IMR-90 (cell line): Measurements from ENCODE around the gene LIPK. TPM values are rescaled to one million over a fixed set of nuclear protein-coding genes. Genes with fewer than 3 reads are reported as not detected.

ENCODE experiments used
- ATAC-seq: fragments of 200-7000 bp; cut with Tn5 transposase; 2 replicates; pipeline ENCODE4 v1.9.1; 2020; ENCODE audit warnings: low read depth, mild to moderate bottlenecking, moderate library complexity
- BruUV-seq: library from RNA; stranded (reverse); fragments of 400-500 nt; replicated peaks from 2 replicates; lab custom pipeline; 2021; lab: Mats Ljungman, UMichigan
- CTCF ChIA-PET: fragments of 300-600 bp; formaldehyde crosslinking; extraction: SDS; loops from one replicate; lab custom pipeline; 2021; ENCODE audit warnings: antibody characterized with exemption; lab: Yijun Ruan, JAX
- POLR2A ChIA-PET: fragments of 300-600 bp; sonication (Branson Sonifier 250); formaldehyde crosslinking; loops from one replicate; lab custom pipeline; 2022; ENCODE audit warnings: antibody characterized with exemption; ENCODE audit not compliant: unreplicated experiment; lab: Charles Lee
- DNase-seq: peaks from one replicate; pipeline ENCODE4 v3.0.0; 2013
- H2AFZ ChIP-seq: replicated peaks from 2 replicates; pipeline ENCODE3; 2013; ENCODE audit warnings: low read length, mild to moderate bottlenecking; ENCODE audit not compliant: poor library complexity
- H2AK5ac ChIP-seq: 2 replicates; pipeline ENCODE4 v1.6.1; 2013; ENCODE audit warnings: low read depth, low read length, inconsistent platforms
- H2AK9ac ChIP-seq: replicated peaks from 2 replicates; pipeline ENCODE3; 2013; ENCODE audit warnings: mild to moderate bottlenecking, low read depth, low read length, moderate library complexity; ENCODE audit not compliant: poor library complexity
- H2BK120ac ChIP-seq: 2 replicates; pipeline ENCODE4 v1.6.1; 2013; ENCODE audit warnings: low read depth, low read length, inconsistent platforms
- H2BK15ac ChIP-seq: 3 replicates; pipeline ENCODE4 v1.6.1; 2013; ENCODE audit warnings: low read depth, low read length, inconsistent platforms
- H2BK20ac ChIP-seq: 2 replicates; pipeline ENCODE4 v1.6.1; 2013; ENCODE audit warnings: low read depth, mild to moderate bottlenecking, inconsistent platforms, low read length, moderate library complexity
- H2BK5ac ChIP-seq: 2 replicates; pipeline ENCODE4 v1.6.1; 2013; ENCODE audit warnings: mild to moderate bottlenecking, low read depth, low read length, inconsistent platforms; ENCODE audit not compliant: poor library complexity, severe bottlenecking
- H3K14ac ChIP-seq: replicated peaks from 2 replicates; pipeline ENCODE4 v1.6.1; 2013; ENCODE audit warnings: low read depth, low read length, inconsistent platforms
- H3K18ac ChIP-seq: 2 replicates; pipeline ENCODE4 v1.6.1; 2013; ENCODE audit warnings: low read depth, low read length, control low read depth
- H3K23ac ChIP-seq: 2 replicates; pipeline ENCODE4 v1.6.1; 2013; ENCODE audit warnings: low read depth, low read length, inconsistent platforms
- H3K27ac ChIP-seq: 2 replicates; pipeline ENCODE4 v1.5.1; 2013; ENCODE audit warnings: mild to moderate bottlenecking, control low read depth, low read length; ENCODE audit not compliant: insufficient read depth
- H3K27me3 ChIP-seq: 2 replicates; pipeline ENCODE4 v1.6.1; 2013; ENCODE audit warnings: low read length; ENCODE audit not compliant: control insufficient read depth, insufficient read depth
- H3K36me3 ChIP-seq: 2 replicates; pipeline ENCODE4 v1.6.1; 2013; ENCODE audit warnings: low read length, mixed read lengths; ENCODE audit not compliant: control insufficient read depth, insufficient read depth
- H3K4ac ChIP-seq: 2 replicates; pipeline ENCODE4 v1.6.1; 2013; ENCODE audit warnings: low read depth, low read length, inconsistent platforms
- H3K4me1 ChIP-seq: 2 replicates; pipeline ENCODE4 v1.6.1; 2013; ENCODE audit warnings: low read length, mixed read lengths; ENCODE audit not compliant: control insufficient read depth, insufficient read depth
- H3K4me2 ChIP-seq: 2 replicates; pipeline ENCODE4 v1.6.1; 2013; ENCODE audit warnings: low read depth, mild to moderate bottlenecking, control low read depth, low read length, moderate library complexity
- H3K4me3 ChIP-seq: 2 replicates; pipeline ENCODE4 v1.5.1; 2013; ENCODE audit warnings: low read depth, mild to moderate bottlenecking, control low read depth, low read length, moderate library complexity; ENCODE audit not compliant: insufficient read depth
- H3K56ac ChIP-seq: 2 replicates; pipeline ENCODE4 v1.6.1; 2013; ENCODE audit warnings: low read length, inconsistent platforms; ENCODE audit not compliant: insufficient read depth; ENCODE audit errors: extremely low read depth
- H3K79me1 ChIP-seq, 2 experiments: 2 replicates each; pipeline ENCODE4 v1.6.1; 2013; ENCODE audit warnings: low read length in 2 of 2, inconsistent platforms in 1 of 2, low read depth in 1 of 2
- H3K9ac ChIP-seq: 2 replicates; pipeline ENCODE4 v1.6.1; 2013; ENCODE audit warnings: low read depth, low read length, control low read depth
- H3K9me1 ChIP-seq: 2 replicates; pipeline ENCODE4 v1.6.1; 2013; ENCODE audit warnings: low read length, inconsistent platforms; ENCODE audit not compliant: insufficient read depth
- H3K9me3 ChIP-seq: 2 replicates; pipeline ENCODE4 v1.6.1; 2013; ENCODE audit warnings: low read length; ENCODE audit not compliant: control insufficient read depth, insufficient read depth
- H4K20me1 ChIP-seq: 2 replicates; pipeline ENCODE4 v1.6.1; 2013; ENCODE audit warnings: low read length, inconsistent platforms; ENCODE audit not compliant: insufficient read depth
- H4K5ac ChIP-seq: 2 replicates; pipeline ENCODE4 v1.6.1; 2013; ENCODE audit warnings: mild to moderate bottlenecking, low read depth, low read length, control low read depth
- H4K8ac ChIP-seq, 2 experiments: 2 replicates each; pipeline ENCODE4 v1.6.1; 2013; ENCODE audit warnings: low read depth in 2 of 2, low read length in 2 of 2, control low read depth in 1 of 2, inconsistent platforms in 1 of 2
- H4K91ac ChIP-seq: 2 replicates; pipeline ENCODE4 v1.6.1; 2013; ENCODE audit warnings: low read depth, low read length, inconsistent platforms; ENCODE audit not compliant: insufficient read depth
- BHLHE40 ChIP-seq: fragments of 150-350 bp; IDR thresholded peaks from 2 replicates; pipeline ENCODE4 v1.6.1; 2016; ENCODE audit warnings: mild to moderate bottlenecking, low read depth, low read length
- CEBPB ChIP-seq: IDR thresholded peaks from 2 replicates; pipeline ENCODE4 v1.6.1; 2012; ENCODE audit warnings: low read depth, low read length, improper control_type of control experiment
- CHD1 ChIP-seq: IDR thresholded peaks from 2 replicates; pipeline ENCODE4 v1.6.1; 2012; ENCODE audit warnings: low read depth, low read length, improper control_type of control experiment
- ELK1 ChIP-seq: fragments of 150-350 bp; IDR thresholded peaks from 2 replicates; pipeline ENCODE4 v1.6.1; 2016; ENCODE audit warnings: low read depth, mild to moderate bottlenecking, low read length, moderate library complexity, borderline replicate concordance
- FOS ChIP-seq: fragments of 150-350 bp; IDR thresholded peaks from 2 replicates; pipeline ENCODE4 v1.6.1; 2016; ENCODE audit warnings: low read depth, low read length
- MAFK ChIP-seq: IDR thresholded peaks from 2 replicates; pipeline ENCODE4 v1.6.1; 2012; ENCODE audit warnings: low read depth, low read length, improper control_type of control experiment
- MAZ ChIP-seq: IDR thresholded peaks from 2 replicates; pipeline ENCODE4 v1.6.1; 2012; ENCODE audit warnings: low read depth, mild to moderate bottlenecking, low read length, improper control_type of control experiment, moderate library complexity, borderline replicate concordance
- NFE2L2 ChIP-seq: fragments of 150-350 bp; IDR thresholded peaks from 2 replicates; pipeline ENCODE4 v1.6.1; 2016; ENCODE audit warnings: low read depth, mild to moderate bottlenecking, low read length
- RCOR1 ChIP-seq: IDR thresholded peaks from 2 replicates; pipeline ENCODE4 v1.6.1; 2012; ENCODE audit warnings: mild to moderate bottlenecking, low read length, improper control_type of control experiment; ENCODE audit not compliant: insufficient replicate concordance
- USF2 ChIP-seq: fragments of 150-350 bp; IDR thresholded peaks from 2 replicates; pipeline ENCODE4 v1.6.1; 2017; ENCODE audit warnings: mild to moderate bottlenecking, antibody characterized with exemption, low read length, low read depth
- WGBS, 2 experiments: methylation state at CpG; one replicate each; pipeline versions ENCODE4 v1.1.5 to v1.1.7; 2013; ENCODE audit warnings: missing lambda C conversion rate in 2 of 2; ENCODE audit not compliant: insufficient read length in 1 of 2; ENCODE audit errors: extremely low coverage in 2 of 2; 5-methylcytosine and 5-hydroxymethylcytosine counted together
- dilution Hi-C: fragments of 300-500 bp; cut with HindIII; formaldehyde crosslinking; loops from one replicate; pipeline ENCODE4 v1.14.3; 2018; ENCODE audit warnings: low sequenced_read_pairs; ENCODE audit not compliant: unreplicated experiment
- in situ Hi-C: fragments of 300-500 bp; cut with MboI; formaldehyde crosslinking; loops from 3 replicates; pipeline ENCODE4 v1.14.3; 2019; ENCODE audit warnings: low sequenced_read_pairs, inconsistent platforms, mixed read lengths
- intact Hi-C: fragments of 100-400 bp; cut with micrococcal nuclease; formaldehyde crosslinking; loops from 2 replicates; pipeline ENCODE4 v1.10.0; 2022
- polyA plus RNA-seq, 3 experiments: library from polyadenylated mRNA; depleted of rRNA; stranded (reverse); fragments of >200 nt; gene quantifications; 2 replicates each; pipeline ENCODE4 v1.2.3, GENCODE V29; 2012; ENCODE audit warnings: low replicate concordance in 1 of 3
- total RNA-seq: library from RNA; depleted of rRNA; stranded (reverse); fragments of >200 nt; gene quantifications from 2 replicates; pipeline ENCODE4 v1.2.3, GENCODE V29; 2012

LIPK gene
- total and polyA plus RNA-seq, 2 of the 4 experiments (the other 2 are of a cell fraction): not detected

GRCh38 chr10:88735661-88736060, 29.6 kb downstream of the LIPK start:
- Histone ChIP-seq H3K14ac (no peak overlapping the region), H4K91ac (no peak overlapping the region), H2BK20ac (no peak overlapping the region), H3K56ac (no peak overlapping the region), H3K4me2 (no peak overlapping the region), H2AK5ac (no peak overlapping the region), H4K20me1 (no peaks in the 10 kb centered on the region), H2AFZ (no peak overlapping the region), H3K36me3 (no peaks in the 10 kb centered on the region), H2BK15ac (no peak overlapping the region), H2BK5ac (no peak overlapping the region), H4K5ac (no peak overlapping the region), H3K27me3 (peaks cover 2% of the 10 kb centered on the region), H3K18ac (no peak overlapping the region), H3K9ac (no peak overlapping the region), H3K4ac (no peak overlapping the region), H4K8ac (no peak overlapping the region), H3K27ac (no peak overlapping the region), H3K9me3 (no peaks in the 10 kb centered on the region), H3K4me1 (no peaks in the 10 kb centered on the region), H2AK9ac (no peak overlapping the region), H2BK120ac (no peak overlapping the region; the same call in 1 of the 2 replicates), H3K9me1 (no peaks in the 10 kb centered on the region), H3K79me1 (no peaks in the 10 kb centered on the region), H3K4me3 (no peak overlapping the region), H3K23ac (no peak overlapping the region)
- no peak for ATAC-seq
- DNase-seq: peak; percentile 31
- TF ChIP-seq NFE2L2 (peak; percentile 90), CEBPB (no peak), USF2 (no peak), MAFK (peak; percentile 91), CHD1 (no peak), ELK1 (no peak), MAZ (no peak), RCOR1 (no peak), FOS (no peak), BHLHE40 (no peak)
- no CpG with 5 or more reads among the region's 1 CpG for WGBS, 2 experiments
- ChIA-PET CTCF (no interaction called here), POLR2A (no interaction called here)
- intact Hi-C loops: no loop called here
- BruUV-seq: no TSS peak
- in situ Hi-C loops: no loop called here
- dilution Hi-C loops: no loop called here
